Pancreas (tissue), 10 donors: ENCODE measurements around the gene MYBPC2. TPM values are rescaled to one million over a fixed set of nuclear protein-coding genes. Genes with fewer than 3 reads are reported as not detected.

Source experiments
- ATAC-seq, 4 donors: fragments of 200-7000 bp; cut with Tn5 transposase; one replicate each; pipeline versions ENCODE4 v1.8.0 to v1.9.1; 2020; ENCODE audit warnings: mild to moderate bottlenecking in 4 of 4, moderate library complexity in 4 of 4
- DNase-seq, 6 donors: peaks; one replicate each; pipeline ENCODE4 v3.0.0-alpha.2; 2020
- FAIRE-seq: peaks from 2 replicates; lab custom pipeline; 2012; peaks lifted over from hg19 to GRCh38; lab: Jason Lieb, UNC
- H3K27ac ChIP-seq, 4 donors: fragments of 200-600 bp; sonication (generic); 1 replicate in 3 of 4; 2 replicates in 1 of 4; pipeline versions ENCODE4 v1.5.0 to v1.8.0; 2020
- H3K27me3 ChIP-seq, 4 donors: fragments of 200-600 bp; one replicate each; pipeline ENCODE4 v1.8.0; 2021
- H3K36me3 ChIP-seq, 3 donors: fragments of 200-600 bp; sonication (generic) in 1 of 3; one replicate each; pipeline versions ENCODE4 v1.5.0 to v1.8.0; 2020 to 2021
- H3K4me1 ChIP-seq, 3 donors: fragments of 200-600 bp; one replicate each; pipeline ENCODE4 v1.8.0; 2021
- H3K4me3 ChIP-seq, 4 donors: fragments of 200-600 bp; sonication (generic) in 2 of 4; one replicate each; pipeline versions ENCODE4 v1.5.0 to v1.8.0; 2020 to 2021
- H3K9me3 ChIP-seq, 4 donors: fragments of 200-600 bp; one replicate each; pipeline ENCODE4 v1.8.0; 2021
- WGBS, 2 donors: extraction: QIAGEN DNeasy Blood & Tissue Kit; methylation state at CpG; one replicate each; pipeline ENCODE4 v1.1.7; 2013; 5-methylcytosine and 5-hydroxymethylcytosine counted together
- intact Hi-C, 3 donors: fragments of 100-400 bp; cut with DNase I; formaldehyde crosslinking; loops; one replicate each; pipeline versions ENCODE4 v1.11.1 to v1.14.2; 2022
- polyA plus RNA-seq, 2 donors: library from polyadenylated mRNA; stranded (reverse); fragments of 200-250 nt; gene quantifications; one replicate each; pipeline ENCODE4 v1.2.3, GENCODE V29; 2013
- total RNA-seq, 6 donors: library from RNA; stranded (reverse); fragmentation: NEBNext Ultra II Directional in 4 of 6; extraction: Animal tissue kit (Norgen Biotek cat#: 25700) in 4 of 6; gene quantifications; one replicate each; pipeline versions ENCODE4 v1.2.1 to v1.2.4, GENCODE V29; 2021 to 2023
- TF ChIP-seq, protein P1 (sequence below), 4 donors: fragments of 200-600 bp; sonication (generic) in 3 of 4; IDR thresholded peaks; one replicate each; pipeline versions ENCODE4 v1.5.0 to v1.8.0; 2021; ENCODE audit warnings: antibody characterized with exemption in 4 of 4
- donor health status: healthy with polysubstance abuse.
- donor health status: DM: no; HTN: no; CAD: no; lungs with moderate emphysema.
- donor health status: DM: no; HTN: no; CAD: no.
- donor health status: control.
- donor health status: control.
- donor health status: Bipolar disorder and iron deficiency.
- donor health status: DM: yes; HTN: yes; CAD: no.
- donor health status: DM: no; HTN: no; CAD: no.
- donor health status: DM: no; HTN: no; CAD: no.
- donor health status: DM: yes; HTN: yes; CAD: no.

MYBPC2 gene
- total and polyA plus RNA-seq, 8 donors, result 0.02 to 1.7 (median 1.5) TPM; not detected in 5

DNA sequence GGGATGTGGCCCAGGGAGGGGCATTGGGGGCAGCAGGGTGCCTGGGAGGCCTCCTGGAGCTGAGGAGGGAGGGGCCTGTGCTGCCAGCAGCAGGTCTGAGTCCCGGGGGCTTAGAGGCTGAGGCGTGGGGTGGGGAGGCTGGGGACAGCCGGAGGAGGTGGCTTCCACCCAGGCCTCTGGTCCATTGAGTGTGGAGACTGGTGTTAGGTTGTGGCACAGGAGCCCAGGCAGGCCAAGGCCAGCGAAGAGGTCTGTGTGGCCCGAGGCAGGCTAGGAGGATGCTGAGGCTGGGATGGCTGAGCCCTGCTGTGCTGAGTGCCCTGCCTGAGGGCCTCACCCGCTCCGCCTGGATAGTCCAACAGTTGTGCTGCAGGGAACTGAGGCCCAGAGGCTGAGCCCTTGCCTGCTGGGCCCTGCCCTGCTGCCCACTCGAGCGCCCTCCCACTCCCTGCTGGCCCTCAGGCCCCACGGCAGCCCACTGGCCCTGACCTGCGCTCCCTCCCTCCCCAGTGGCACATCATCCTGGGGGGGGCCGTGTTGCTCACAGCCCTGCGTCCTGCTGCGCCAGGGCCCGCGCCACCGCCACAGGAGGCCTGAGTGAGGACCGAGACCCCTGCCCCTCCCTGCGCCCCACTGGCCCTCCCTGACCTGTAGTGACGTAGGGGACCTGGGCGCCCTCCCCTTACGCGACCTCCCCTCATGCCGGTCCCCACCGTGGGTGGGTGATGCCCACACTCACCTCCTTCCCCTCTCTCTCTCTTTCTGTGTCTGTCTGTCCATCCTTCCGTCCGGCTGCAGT is 48.9 kb downstream of the MYBPC2 start:
- peaks cover 0 to 28% (median 25%) of the 10 kb centered on the region in 3 donors for H3K36me3 ChIP-seq

DNA sequence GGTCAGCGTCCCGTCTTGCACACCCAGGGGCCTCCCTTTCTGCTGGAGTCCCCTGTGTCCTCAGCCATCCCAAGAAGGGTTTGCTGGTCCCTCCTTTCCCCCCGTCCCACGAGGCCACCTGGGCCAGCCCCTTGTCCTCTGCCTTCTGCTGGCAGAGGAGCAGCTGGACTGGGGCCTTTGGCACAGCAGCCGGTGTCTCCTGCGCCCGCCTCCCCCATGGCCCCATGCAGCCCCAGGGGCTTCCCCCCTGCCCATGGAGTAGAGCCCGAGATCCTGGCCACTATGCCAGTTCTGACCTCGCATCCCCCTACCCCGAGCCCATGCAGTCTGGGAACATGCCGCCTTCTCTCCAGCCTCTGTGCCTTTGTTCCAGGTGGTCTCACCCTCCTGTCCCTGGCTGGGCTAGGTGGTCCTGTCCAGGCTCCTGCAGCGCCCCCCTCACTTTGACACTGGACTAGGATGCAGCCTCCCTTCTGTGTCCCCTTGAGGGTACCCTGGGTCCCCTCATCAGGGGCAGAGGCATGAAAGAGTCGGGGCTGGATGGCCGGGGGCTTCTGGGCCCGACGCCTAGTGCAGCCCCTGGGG is 49.7 kb downstream of the MYBPC2 start:
- ATAC-seq, result no peak
- peak in 1 of 6 donors; percentile 52 for DNase-seq
- H3K27ac ChIP-seq, result no peak overlapping the region
- 85 to 89% methylated on average over 15 to 16 of the region's 16 CpGs for WGBS, 2 donors
- H3K36me3 ChIP-seq, result peaks cover 0 to 28% (median 25%) of the 10 kb centered on the region in 3 donors
- intact Hi-C loops, result no loop called here
- TF ChIP-seq, protein P1, sequence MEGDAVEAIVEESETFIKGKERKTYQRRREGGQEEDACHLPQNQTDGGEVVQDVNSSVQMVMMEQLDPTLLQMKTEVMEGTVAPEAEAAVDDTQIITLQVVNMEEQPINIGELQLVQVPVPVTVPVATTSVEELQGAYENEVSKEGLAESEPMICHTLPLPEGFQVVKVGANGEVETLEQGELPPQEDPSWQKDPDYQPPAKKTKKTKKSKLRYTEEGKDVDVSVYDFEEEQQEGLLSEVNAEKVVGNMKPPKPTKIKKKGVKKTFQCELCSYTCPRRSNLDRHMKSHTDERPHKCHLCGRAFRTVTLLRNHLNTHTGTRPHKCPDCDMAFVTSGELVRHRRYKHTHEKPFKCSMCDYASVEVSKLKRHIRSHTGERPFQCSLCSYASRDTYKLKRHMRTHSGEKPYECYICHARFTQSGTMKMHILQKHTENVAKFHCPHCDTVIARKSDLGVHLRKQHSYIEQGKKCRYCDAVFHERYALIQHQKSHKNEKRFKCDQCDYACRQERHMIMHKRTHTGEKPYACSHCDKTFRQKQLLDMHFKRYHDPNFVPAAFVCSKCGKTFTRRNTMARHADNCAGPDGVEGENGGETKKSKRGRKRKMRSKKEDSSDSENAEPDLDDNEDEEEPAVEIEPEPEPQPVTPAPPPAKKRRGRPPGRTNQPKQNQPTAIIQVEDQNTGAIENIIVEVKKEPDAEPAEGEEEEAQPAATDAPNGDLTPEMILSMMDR (IDR thresholded peaks at IDR 0.05), result no peak
- FAIRE-seq, result no peak
- H3K27me3 ChIP-seq, result no peaks in the 10 kb centered on the region
- H3K9me3 ChIP-seq, result no peaks in the 10 kb centered on the region
- no peak overlapping the region for H3K4me3 ChIP-seq
- peaks cover 0 to 8% (median 0%) of the 10 kb centered on the region in 3 donors for H3K4me1 ChIP-seq

More for the DNA sequence above, 48.9 kb downstream of the MYBPC2 start:
- 93 to 96% methylated on average over 15 to 27 of the region's 27 CpGs for WGBS, 2 donors
- no peaks in the 10 kb centered on the region for H3K9me3 ChIP-seq
- DNase-seq (peak in 3 of 6 donors; percentile 31 to 62 (median 43)), ATAC-seq (no peak), FAIRE-seq (no peak)
- TF ChIP-seq, protein P1 (IDR thresholded peaks at IDR 0.05), result no peak
- intact Hi-C loops, result no loop called here
- peaks cover 0 to 11% (median 0%) of the 10 kb centered on the region in 3 donors for H3K4me1 ChIP-seq
- no peaks in the 10 kb centered on the region for H3K27me3 ChIP-seq
- H3K4me3 ChIP-seq, result no peak overlapping the region
- H3K27ac ChIP-seq, result no peak overlapping the region

DNA sequence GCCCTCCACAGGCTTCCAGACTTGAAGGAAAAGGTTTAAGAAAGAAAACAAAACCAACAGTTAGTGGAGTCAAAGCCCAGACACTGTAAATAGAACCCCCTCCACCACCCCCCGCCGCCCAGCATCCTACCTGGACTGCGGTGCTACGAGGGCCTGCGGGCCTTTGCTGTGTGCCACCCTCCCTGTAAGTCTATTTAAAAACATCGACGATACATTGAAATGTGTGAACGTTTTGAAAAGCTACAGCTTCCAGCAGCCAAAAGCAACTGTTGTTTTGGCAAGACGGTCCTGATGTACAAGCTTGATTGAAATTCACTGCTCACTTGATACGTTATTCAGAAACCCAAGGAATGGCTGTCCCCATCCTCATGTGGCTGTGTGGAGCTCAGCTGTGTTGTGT is 50.2 kb downstream of the MYBPC2 start:
- H3K9me3 ChIP-seq, result no peaks in the 10 kb centered on the region
- no peak overlapping the region for H3K4me3 ChIP-seq
- 87 to 88% methylated on average over 10 of the region's 10 CpGs for WGBS, 2 donors
- intact Hi-C loops, result no loop called here
- H3K27me3 ChIP-seq, result no peaks in the 10 kb centered on the region
- FAIRE-seq (no peak), ATAC-seq (no peak), DNase-seq (peak in 2 of 6 donors; percentile 2 to 21)
- TF ChIP-seq, protein P1 (IDR thresholded peaks at IDR 0.05), result no peak
- peaks cover 0 to 28% (median 25%) of the 10 kb centered on the region in 3 donors for H3K36me3 ChIP-seq
- H3K27ac ChIP-seq, result no peak overlapping the region
- H3K4me1 ChIP-seq, result peaks cover 0 to 2% (median 0%) of the 10 kb centered on the region in 3 donors

DNA sequence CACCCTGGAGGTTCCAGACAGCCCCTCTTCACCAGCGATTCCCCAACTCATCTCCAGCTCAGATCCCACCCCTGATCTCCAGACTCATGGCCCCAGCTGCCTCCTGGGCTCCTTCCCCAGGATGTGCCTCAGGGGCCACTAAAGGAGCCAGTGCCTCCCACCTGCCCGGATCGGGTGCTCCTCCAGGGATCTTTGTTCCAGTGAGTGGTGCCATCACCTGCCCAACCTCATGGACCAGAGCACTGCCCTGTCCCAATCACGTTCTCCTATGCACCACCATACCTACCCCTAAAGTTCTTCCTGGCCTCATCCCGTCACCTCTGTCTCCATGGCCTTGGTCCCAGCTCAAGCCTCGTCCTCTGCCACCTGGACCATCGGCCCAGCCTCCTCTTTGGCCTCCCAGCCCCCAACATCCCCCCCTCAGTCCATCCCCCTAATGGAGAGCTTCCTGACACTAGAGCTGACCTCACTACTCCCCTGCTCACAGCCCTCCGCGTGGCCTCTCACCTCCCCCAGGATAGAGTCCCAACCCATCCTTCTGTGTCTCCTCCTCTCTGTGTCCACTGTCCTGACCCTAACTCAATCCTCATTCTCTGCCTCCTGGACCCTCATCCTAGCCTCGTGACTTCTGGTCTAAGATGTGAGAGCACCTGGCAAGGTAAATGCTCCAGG is 52.7 kb downstream of the MYBPC2 start:
- FAIRE-seq (no peak), ATAC-seq (no peak), DNase-seq (peak in 2 of 6 donors; percentile 25 to 42)
- intact Hi-C loops, result no loop called here
- Histone ChIP-seq H3K27me3 (no peaks in the 10 kb centered on the region), H3K4me3 (no peak overlapping the region), H3K36me3 (peaks cover 0 to 23% (median 13%) of the 10 kb centered on the region in 3 donors), H3K9me3 (no peaks in the 10 kb centered on the region), H3K27ac (no peak overlapping the region), H3K4me1 (no peaks in the 10 kb centered on the region)
- TF ChIP-seq, protein P1 (IDR thresholded peaks at IDR 0.05), result no peak
- WGBS, 2 donors, result 92% methylated on average over 10 of the region's 10 CpGs
